ENCODE measurements around the gene ATE1. TPM values are rescaled to one million over a fixed set of nuclear protein-coding genes. Genes with fewer than 3 reads are reported as not detected.

ATE1 gene
- polyA plus RNA-seq (2011; rRNA removed), result 56.6 and 58.8 TPM in 2 replicates
- 6.8 and 8.2 TPM in 2 replicates for polyA plus RNA-seq (2012; cell fraction: cytosol; rRNA removed)
- 3.2 and 6.3 TPM in 2 replicates for polyA plus RNA-seq (2012; cell fraction: nucleus; rRNA removed)
- polyA plus RNA-seq (2017; fragmentation: RNase III; extraction: RNeasy Plus Mini Kit Qiagen cat#74134 plus additional on column Dnase treatment), result 23.7 to 27.2 TPM (median 25.0 TPM) in 3 replicates
- 59.0 and 61.5 TPM in 2 replicates for polyA minus RNA-seq (2011; rRNA and poly(A)+ RNA removed)

DNA sequence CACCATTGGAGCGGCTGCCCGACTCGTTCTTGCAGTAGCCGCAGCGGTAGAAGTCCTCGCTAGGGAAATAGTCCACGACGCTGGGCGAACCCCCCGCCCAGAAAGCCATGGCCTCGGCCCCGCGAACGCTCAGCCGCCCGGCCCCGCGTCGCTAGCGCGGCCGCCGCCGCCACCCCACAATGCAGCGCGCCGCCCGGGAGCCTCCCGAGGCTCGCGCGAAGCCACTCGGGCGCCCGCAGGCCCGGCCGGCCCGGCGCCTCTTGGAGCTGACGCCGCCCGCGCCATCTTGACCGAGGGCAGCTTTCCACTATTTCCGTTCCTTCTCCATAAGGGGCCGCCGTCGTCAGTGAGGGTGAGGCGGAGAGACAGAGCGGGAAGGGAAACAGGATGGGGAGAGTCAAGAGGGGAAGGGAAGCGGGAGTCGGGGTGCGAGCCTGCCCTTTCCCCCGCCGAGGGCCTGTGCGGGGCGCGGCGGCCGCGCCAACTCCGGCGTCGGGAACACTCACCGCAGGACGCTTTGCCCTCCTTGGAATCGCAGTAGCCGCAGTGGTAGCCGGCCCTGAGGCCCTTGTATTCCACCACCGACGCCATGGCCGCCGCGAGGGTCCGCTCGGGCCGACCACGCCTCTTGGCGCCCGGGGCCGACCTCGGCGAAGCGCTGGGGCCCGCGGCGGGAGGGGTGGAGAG lies at the start of gene ATE1:
ATE1 (minus strand) TSS at position 191 of the 687 bp plus-strand sequence; CDS start at position 109, 82 bp downstream.
- peak; percentile 72 to 92 for DNase-seq (ENCODE audit: low read depth in 1 of 2, low spot score in 1 of 2)
- Histone ChIP-seq H3K27ac (peak within 1 kb of the TSS; percentile 96 to 97), H3K4me1 (peaks cover 44% of the 10 kb centered on the region), H3K4me3 (peak within 1 kb of the TSS; percentile 88), H3K9me3 (no peaks in the 10 kb centered on the region), H3K4me2 (peak within 1 kb of the TSS; percentile 77)
- POLR2A ChIA-PET, result interaction anchor here (0.6 to 1.7 kb wide), 12 partner anchors 9 to 446 kb away, joined by 3 to 9 read pairs (median 4); partner anchors contain the start of gene NSMCE4A
- TF ChIP-seq, protein P1, sequence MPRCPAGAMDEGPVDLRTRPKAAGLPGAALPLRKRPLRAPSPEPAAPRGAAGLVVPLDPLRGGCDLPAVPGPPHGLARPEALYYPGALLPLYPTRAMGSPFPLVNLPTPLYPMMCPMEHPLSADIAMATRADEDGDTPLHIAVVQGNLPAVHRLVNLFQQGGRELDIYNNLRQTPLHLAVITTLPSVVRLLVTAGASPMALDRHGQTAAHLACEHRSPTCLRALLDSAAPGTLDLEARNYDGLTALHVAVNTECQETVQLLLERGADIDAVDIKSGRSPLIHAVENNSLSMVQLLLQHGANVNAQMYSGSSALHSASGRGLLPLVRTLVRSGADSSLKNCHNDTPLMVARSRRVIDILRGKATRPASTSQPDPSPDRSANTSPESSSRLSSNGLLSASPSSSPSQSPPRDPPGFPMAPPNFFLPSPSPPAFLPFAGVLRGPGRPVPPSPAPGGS (IDR thresholded peaks at IDR 0.05), result peak; percentile 71; the same call in 1 of the 3 replicates
- TF ChIP-seq, protein P2, sequence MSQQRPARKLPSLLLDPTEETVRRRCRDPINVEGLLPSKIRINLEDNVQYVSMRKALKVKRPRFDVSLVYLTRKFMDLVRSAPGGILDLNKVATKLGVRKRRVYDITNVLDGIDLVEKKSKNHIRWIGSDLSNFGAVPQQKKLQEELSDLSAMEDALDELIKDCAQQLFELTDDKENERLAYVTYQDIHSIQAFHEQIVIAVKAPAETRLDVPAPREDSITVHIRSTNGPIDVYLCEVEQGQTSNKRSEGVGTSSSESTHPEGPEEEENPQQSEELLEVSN (IDR thresholded peaks at IDR 0.05; ENCODE audit: borderline replicate concordance, low read depth), result peak; percentile 80
- no peak for TF ChIP-seq ZSCAN20 (CRISPR knock-in tag; IDR thresholded peaks at IDR 0.05)
- TF ChIP-seq MYC (IDR thresholded peaks at IDR 0.05; ENCODE audit: borderline replicate concordance, low read length), result 0 out of 2 replicates have a peak, but pooled peaks have one; percentile 31
- TF ChIP-seq HOXA7 (CRISPR knock-in tag; IDR thresholded peaks at IDR 0.05), result peak; percentile 49; the same call in 1 of the 2 replicates
- 0 out of 2 replicates have a peak, but pooled peaks have one; percentile 17 for TF ChIP-seq FOSB (CRISPR knock-in tag; IDR thresholded peaks at IDR 0.05)
- TF ChIP-seq, protein P3, sequence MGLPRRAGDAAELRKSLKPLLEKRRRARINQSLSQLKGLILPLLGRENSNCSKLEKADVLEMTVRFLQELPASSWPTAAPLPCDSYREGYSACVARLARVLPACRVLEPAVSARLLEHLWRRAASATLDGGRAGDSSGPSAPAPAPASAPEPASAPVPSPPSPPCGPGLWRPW (IDR thresholded peaks at IDR 0.05), result no peak
- 0 out of 2 replicates have a peak, but pooled peaks have one; percentile 51 for TF ChIP-seq HOXB13 (CRISPR knock-in tag; IDR thresholded peaks at IDR 0.05; ENCODE audit: low read depth)
- no peak for TF ChIP-seq MAZ (IDR thresholded peaks at IDR 0.05; ENCODE audit: borderline replicate concordance, low read depth, low read length)
- no peak for TF ChIP-seq NR3C1 (IDR thresholded peaks at IDR 0.05)
- peak; percentile 75; the same call in 1 of the 2 replicates for TF ChIP-seq TFCP2L1 (CRISPR knock-in tag; IDR thresholded peaks at IDR 0.05)
- TF ChIP-seq RAD21 (conservative IDR thresholded peaks at IDR 0.05 in 1 of 2, IDR thresholded peaks at IDR 0.05 in 1 of 2), result 0 out of 5 replicates have a peak, but pooled peaks of 1 of the 2 experiments have one; percentile 27
- peak; percentile 84 for TF ChIP-seq TP53 (CRISPR knock-in tag; IDR thresholded peaks at IDR 0.05)
- peak; percentile 72 to 95 for TF ChIP-seq JUN (IDR thresholded peaks at IDR 0.05)
- no peak for TF ChIP-seq FOSL2 (IDR thresholded peaks at IDR 0.05)
- TF ChIP-seq FOSL2 (CRISPR knock-in tag; IDR thresholded peaks at IDR 0.05), result peak; percentile 34; the same call in 1 of the 2 replicates
- TF ChIP-seq, protein P4, sequence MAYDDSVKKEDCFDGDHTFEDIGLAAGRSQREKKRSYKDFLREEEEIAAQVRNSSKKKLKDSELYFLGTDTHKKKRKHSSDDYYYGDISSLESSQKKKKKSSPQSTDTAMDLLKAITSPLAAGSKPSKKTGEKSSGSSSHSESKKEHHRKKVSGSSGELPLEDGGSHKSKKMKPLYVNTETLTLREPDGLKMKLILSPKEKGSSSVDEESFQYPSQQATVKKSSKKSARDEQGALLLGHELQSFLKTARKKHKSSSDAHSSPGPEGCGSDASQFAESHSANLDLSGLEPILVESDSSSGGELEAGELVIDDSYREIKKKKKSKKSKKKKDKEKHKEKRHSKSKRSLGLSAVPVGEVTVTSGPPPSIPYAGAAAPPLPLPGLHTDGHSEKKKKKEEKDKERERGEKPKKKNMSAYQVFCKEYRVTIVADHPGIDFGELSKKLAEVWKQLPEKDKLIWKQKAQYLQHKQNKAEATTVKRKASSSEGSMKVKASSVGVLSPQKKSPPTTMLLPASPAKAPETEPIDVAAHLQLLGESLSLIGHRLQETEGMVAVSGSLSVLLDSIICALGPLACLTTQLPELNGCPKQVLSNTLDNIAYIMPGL (CRISPR knock-in tag; IDR thresholded peaks at IDR 0.05; ENCODE audit: borderline replicate concordance), result peak; percentile 85; the same call in 1 of the 2 replicates
- TF ChIP-seq EHMT2 (IDR thresholded peaks at IDR 0.05; ENCODE audit: low read depth), result no peak
- TF ChIP-seq, protein P5, sequence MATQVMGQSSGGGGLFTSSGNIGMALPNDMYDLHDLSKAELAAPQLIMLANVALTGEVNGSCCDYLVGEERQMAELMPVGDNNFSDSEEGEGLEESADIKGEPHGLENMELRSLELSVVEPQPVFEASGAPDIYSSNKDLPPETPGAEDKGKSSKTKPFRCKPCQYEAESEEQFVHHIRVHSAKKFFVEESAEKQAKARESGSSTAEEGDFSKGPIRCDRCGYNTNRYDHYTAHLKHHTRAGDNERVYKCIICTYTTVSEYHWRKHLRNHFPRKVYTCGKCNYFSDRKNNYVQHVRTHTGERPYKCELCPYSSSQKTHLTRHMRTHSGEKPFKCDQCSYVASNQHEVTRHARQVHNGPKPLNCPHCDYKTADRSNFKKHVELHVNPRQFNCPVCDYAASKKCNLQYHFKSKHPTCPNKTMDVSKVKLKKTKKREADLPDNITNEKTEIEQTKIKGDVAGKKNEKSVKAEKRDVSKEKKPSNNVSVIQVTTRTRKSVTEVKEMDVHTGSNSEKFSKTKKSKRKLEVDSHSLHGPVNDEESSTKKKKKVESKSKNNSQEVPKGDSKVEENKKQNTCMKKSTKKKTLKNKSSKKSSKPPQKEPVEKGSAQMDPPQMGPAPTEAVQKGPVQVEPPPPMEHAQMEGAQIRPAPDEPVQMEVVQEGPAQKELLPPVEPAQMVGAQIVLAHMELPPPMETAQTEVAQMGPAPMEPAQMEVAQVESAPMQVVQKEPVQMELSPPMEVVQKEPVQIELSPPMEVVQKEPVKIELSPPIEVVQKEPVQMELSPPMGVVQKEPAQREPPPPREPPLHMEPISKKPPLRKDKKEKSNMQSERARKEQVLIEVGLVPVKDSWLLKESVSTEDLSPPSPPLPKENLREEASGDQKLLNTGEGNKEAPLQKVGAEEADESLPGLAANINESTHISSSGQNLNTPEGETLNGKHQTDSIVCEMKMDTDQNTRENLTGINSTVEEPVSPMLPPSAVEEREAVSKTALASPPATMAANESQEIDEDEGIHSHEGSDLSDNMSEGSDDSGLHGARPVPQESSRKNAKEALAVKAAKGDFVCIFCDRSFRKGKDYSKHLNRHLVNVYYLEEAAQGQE (IDR thresholded peaks at IDR 0.05), result peak; percentile 62
- TF ChIP-seq SMC3 (IDR thresholded peaks at IDR 0.05), result peak; percentile 8; the same call in 1 of the 3 replicates
- 0 out of 2 replicates have a peak, but pooled peaks have one; percentile 10 for TF ChIP-seq EHF (CRISPR knock-in tag; IDR thresholded peaks at IDR 0.05)
- peak; percentile 7 for TF ChIP-seq CHD2 (IDR thresholded peaks at IDR 0.05; ENCODE audit: low read length, partially characterized antibody)
- TF ChIP-seq PHF8 (IDR thresholded peaks at IDR 0.05; ENCODE audit: borderline replicate concordance, low read depth), result peak; percentile 89
- TF ChIP-seq, protein P6, sequence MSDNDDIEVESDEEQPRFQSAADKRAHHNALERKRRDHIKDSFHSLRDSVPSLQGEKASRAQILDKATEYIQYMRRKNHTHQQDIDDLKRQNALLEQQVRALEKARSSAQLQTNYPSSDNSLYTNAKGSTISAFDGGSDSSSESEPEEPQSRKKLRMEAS (IDR thresholded peaks at IDR 0.05), result 0 out of 2 replicates have a peak, but pooled peaks have one; percentile 42
- peak; percentile 62 for TF ChIP-seq POLR2A (IDR thresholded peaks at IDR 0.05; ENCODE audit: low read length)
- no peak for TF ChIP-seq POLR2AphosphoS2 (conservative IDR thresholded peaks at IDR 0.05; ENCODE audit: low read length)
- TF ChIP-seq, protein P7, sequence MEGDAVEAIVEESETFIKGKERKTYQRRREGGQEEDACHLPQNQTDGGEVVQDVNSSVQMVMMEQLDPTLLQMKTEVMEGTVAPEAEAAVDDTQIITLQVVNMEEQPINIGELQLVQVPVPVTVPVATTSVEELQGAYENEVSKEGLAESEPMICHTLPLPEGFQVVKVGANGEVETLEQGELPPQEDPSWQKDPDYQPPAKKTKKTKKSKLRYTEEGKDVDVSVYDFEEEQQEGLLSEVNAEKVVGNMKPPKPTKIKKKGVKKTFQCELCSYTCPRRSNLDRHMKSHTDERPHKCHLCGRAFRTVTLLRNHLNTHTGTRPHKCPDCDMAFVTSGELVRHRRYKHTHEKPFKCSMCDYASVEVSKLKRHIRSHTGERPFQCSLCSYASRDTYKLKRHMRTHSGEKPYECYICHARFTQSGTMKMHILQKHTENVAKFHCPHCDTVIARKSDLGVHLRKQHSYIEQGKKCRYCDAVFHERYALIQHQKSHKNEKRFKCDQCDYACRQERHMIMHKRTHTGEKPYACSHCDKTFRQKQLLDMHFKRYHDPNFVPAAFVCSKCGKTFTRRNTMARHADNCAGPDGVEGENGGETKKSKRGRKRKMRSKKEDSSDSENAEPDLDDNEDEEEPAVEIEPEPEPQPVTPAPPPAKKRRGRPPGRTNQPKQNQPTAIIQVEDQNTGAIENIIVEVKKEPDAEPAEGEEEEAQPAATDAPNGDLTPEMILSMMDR (IDR thresholded peaks at IDR 0.05), result peak; percentile 6; the same call in 1 of the 3 replicates
- CTCF ChIA-PET, result interaction anchor here (0.6 to 1.4 kb wide), 6 partner anchors 22 to 215 kb away, joined by 3 to 4 read pairs (median 3); no protein-coding TSS in a partner anchor
- WGBS (ENCODE audit: missing lambda C conversion rate), result 5% methylated on average over 13 of the region's 87 CpGs
- no peak for FAIRE-seq
- peak; percentile 88 to 92 for ATAC-seq

All from A549 (cell line).